ENCODE data around the gene CCDC157.

- TF ChIP-seq, protein P1, sequence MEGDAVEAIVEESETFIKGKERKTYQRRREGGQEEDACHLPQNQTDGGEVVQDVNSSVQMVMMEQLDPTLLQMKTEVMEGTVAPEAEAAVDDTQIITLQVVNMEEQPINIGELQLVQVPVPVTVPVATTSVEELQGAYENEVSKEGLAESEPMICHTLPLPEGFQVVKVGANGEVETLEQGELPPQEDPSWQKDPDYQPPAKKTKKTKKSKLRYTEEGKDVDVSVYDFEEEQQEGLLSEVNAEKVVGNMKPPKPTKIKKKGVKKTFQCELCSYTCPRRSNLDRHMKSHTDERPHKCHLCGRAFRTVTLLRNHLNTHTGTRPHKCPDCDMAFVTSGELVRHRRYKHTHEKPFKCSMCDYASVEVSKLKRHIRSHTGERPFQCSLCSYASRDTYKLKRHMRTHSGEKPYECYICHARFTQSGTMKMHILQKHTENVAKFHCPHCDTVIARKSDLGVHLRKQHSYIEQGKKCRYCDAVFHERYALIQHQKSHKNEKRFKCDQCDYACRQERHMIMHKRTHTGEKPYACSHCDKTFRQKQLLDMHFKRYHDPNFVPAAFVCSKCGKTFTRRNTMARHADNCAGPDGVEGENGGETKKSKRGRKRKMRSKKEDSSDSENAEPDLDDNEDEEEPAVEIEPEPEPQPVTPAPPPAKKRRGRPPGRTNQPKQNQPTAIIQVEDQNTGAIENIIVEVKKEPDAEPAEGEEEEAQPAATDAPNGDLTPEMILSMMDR (IDR thresholded peaks at IDR 0.05): no peak
- no peak for TF ChIP-seq POLR2A (IDR thresholded peaks at IDR 0.05)
Measured at GRCh38 chr22:30358541-30358940, 1.7 kb downstream of the CCDC157 start.

Measured in right lobe of liver (tissue), 4 donors.